ENCODE measurements around the gene TGDS.
A peak's percentile ranks its signal among the peaks of the same experiment; 100 is the strongest.

The TGDS gene

DNA sequence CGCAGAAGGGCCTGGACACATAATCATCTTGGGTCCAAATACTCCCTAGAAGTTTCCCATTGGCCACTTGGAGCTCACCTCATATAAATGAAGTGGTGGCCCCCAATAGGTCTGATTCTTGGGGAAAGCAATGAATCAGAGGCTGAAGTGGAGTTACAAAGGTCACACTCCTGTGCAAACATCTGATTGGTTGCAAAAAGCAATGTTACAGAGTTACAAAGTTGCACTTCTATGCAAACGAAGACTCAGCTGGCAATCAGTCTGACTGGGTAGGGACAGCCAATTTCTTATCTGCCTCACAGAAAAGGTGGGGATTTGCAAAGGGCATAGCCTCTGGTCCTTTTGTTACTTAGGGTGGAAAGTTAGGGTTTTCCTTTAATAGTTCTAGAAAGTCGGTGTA, 3.9 kb upstream of the TGDS start:
- no peak for DNase-seq

DNA sequence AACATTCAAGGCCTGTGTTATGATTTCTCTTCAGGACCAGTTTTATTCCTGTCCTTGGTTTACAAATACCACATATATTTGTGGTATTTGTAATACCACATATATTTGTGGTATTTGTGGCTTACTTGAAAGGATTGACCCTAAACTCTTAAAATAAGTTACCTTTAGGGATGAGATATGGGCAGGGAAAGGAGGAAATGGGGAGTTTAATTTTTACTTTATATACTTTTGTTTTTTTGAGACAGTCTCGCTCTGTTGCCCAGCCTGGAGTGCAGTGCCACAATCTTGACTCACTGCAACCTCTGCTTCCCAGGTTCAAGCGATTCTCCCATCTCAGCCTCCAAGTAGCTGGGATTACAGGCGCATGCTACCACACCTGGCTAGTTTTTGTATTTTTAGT, 2.3 kb upstream of the TGDS start:
- no peak for DNase-seq

DNA sequence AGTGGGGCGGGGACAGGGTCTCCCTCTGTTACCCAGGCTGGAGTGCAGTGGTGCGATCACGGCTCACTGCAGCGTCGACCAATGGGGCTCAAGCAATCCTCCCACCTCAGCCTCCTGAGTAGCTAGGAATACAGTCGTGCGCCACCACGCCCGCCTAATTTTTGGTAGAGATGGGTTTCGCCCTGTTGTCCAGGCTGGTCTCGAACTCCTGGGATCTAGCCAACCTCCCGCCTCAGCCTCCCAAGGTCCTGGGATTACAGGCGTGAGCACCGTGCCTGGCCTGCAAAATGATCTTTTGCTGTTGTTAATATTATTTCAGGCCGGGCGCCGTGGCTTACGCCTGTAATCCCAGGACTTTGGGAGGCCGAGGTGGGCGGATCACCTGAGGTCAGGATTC, 621 bp upstream of the TGDS start:
- no peak for DNase-seq

DNA sequence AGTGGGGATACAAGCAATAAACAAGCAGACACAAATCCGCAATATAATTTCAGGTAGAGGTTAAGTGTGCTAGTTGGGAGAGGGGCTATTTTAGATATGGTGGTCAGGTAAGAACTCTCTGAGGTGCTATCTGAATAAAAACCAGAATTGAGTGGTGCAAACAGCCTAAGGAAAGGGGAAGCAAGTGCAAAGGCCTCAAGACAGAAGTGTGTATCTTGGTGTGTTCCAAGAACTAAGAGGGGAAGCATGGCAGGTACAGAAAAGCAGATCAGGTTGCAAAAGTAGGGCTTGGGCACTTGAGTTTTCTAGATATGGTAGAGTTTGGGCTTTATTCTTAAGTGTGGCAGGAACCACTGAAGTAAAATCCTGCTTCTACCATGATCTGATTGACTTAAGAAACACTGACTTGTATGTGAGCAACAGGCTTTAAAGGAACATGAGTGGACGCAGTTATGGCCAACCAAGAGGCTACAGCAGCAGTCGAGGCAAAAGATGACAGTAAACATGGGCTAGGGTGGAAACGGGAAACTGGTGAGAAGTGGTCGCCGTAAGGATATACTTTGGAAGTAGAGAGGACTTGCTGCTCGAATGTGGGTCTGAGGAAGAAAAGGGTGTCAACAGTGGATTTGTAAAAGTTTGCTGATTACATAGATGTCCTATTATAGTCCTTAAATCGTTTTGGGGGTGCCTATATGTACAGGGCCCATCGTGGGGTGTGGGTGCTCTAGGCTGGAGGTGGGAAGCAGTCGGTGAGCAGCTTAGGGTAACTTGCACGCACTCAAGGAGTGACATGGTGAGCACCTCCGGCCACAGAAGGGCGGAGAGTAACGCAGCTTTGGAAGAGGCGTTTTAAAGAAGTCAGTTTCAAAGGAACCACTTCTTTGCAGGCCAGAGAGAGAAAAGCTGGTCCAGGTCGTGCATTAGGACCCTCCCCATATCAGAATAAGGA, 677 bp downstream of the TGDS start:
- peak in 2 of 5 donors; percentile 12 to 54 for DNase-seq

DNA sequence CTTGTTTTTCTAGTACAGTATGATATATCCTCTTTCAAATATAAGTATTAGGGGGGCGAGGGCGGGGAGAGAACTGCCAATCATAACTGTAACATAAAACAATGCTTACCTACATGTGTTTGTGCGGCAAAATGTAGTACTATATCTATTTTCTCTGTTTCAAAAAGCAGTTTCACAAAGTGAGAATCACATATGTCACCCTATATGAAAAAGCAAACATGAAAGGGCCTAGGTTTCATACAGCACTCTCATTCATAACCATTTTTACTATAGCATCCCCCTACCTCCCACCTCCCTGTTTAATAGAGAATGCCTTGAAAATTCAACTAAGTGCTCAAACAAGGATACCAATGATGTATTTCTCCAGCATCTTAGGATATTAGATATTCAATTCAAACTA, 5.2 kb downstream of the TGDS start:
- no peak for DNase-seq

DNA sequence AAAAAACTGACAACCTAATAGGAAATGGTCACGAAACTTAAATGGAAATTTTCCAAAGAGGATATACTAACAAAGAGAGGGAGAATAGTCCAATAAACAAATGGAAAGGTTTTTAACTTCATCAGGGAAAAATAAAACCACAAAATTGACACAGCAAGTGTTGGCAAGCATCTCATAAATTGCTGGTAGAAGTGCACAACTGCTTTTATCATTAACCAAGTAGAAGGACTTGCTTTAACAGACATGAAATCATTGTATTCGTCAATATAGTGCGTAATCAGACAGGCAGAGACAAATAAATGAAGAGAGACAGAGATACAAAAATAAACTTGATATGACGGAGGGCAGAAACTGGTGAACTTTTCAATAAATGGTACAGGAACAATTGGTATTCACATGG, 7.4 kb downstream of the TGDS start:
- DNase-seq: no peak

DNA sequence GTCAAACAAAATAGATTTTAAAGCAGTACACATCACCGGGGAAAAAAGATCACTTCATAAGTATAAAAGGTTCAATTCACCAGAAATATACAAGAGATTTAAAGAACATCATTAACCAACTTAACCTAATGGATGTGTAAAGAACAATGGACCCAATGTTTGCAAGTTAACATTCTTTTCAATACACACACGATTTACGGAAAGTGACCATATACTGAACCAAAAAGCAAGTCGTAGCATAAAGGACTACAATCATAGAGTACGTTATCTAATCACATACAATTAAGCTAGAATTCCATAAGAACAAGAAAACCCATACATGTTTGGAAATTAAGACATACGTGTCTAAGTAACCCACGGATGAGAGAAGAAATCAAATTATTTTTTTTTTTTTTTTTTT, 9.6 kb downstream of the TGDS start:
- no peak for DNase-seq

DNA sequence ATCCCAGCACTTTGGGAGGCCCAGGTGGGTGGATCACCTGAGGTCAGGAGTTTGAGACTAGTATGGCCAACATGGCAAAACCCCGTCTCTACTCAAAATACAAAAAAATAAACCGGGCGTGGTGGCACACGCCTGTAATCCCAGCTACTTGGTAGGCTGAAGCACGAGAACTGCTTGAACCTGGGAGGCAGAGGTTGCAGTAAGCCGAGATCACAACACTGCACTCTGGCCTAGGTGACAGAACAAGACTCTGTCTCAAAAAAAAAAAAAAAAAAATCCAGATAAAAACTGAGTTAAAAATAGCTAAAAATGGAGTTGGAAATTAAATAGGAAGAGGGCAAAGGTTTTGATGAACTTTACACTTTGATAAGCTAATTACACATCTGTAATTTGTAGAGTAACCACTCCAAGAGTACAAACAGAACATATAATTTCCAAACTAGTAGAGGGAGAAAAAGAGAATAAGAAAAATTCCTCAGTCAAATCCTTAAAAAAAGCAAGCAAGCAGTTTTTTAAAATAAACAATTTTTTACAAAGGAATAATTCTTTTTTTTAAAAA, 10.3 kb downstream of the TGDS start:
- DNase-seq: no peak

DNA sequence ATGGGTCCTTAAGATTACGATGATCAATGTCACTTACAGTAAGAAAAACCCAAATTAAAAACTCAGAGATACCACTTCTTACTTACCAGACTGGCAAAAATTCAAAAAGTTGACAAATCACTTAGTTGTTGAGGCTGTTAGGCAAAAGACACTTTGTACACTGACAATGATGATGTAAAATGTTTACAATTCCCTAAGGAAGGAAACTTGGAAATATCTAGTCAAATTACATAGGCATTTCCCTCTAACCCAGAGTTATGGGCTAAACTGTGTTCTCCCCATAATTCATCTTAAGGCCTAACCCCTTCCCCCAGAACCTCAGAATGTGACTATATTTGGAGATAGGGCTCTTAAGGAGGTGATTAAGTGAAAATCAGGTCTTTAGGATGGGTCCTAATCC, 12.0 kb downstream of the TGDS start:
- no peak for DNase-seq

DNA sequence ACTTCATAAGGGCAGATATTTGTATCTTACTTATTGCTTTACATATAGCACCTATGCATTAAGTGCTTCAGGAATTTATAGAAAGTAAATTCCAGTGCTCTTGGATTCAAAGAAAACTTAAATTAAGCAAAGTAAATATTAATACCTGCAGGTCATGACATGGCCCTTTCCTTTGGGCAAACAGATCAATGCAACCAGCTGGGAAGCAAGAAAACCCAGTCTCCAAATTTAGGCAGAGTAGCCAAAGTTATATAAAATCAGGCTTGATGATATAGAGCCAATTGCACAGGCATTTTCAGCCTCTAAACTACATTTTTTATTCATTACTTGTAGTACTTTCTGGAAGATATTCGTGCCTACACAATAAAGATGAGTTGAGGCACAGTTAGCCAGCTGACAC, 16.9 kb downstream of the TGDS start:
- no peak for DNase-seq

DNA sequence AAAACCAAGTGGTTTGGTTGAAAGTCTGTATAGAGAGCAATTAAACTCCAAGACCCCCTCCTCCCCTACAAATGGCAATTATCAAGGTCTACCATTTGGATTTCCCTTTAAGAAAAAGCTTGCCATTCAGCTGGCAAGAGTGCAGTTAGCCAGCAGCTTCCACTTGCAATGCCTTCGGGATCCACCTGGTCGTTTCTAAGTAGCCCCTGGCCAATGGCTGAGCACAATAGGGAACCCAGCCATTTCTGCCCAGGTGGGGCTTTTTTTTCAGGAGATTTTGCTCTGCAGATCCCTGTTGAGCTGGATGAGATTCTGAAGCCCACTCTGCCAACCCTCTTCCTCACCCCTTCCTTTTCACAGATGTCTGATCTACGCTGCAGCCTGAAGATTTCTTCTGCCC, 26.3 kb downstream of the TGDS start:
- no peak for DNase-seq

DNA sequence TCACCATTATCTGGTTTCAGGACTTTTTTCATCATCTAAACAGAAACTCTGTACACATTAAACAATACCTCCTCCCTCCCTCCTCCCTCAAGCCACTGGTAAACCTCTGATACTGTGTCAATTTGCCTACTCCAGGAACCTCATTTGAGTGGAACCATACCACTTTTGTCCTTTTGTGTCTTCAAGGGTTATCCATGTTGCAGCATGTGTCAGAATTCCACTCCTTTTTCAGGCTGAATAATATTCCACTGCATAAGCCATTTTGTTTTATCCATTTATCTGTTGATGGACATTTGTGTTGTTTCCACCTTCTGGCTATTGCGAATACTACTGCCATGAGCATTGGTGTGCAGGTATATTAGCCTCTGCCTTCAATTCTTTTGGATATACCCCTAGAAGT, 27.5 kb downstream of the TGDS start:
- no peak for DNase-seq

DNA sequence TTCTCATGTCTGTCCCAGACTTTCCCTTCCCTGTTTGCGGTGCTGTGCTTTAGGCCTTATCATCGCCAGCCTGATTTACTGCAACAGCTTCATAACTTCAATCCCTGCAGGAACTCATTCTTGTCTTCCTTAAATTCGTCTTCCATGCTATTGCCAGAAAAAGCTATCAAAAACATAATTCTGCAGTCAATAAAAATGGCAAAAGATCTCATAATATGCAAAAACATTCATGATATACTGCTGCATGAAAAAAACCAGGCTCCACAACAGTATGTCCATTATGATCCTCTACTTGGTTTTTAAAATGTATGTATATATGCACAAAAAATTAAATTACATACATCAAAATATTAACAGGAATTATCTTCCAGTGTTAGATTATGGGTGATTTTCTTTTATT, 28.4 kb downstream of the TGDS start:
- no peak for DNase-seq

DNA sequence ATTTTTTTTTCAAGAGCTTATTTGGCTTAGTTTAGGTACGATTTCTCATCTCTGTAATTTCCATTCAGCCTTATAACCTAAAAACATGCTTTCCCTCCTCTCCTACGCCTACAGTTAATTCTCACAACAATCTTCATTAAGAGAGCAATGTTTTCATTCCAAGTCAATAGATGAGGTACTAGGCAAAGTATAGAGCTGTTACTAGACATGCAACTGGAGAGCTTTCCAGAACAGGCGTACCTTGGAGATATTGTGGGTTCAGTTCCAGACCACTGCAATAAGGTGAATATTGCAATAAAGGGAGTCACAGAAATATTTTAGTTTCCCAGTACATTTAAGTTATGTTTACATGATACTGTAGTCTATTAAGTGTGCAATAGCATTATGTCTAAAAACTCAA, 34.8 kb downstream of the TGDS start:
- DNase-seq: no peak

DNA sequence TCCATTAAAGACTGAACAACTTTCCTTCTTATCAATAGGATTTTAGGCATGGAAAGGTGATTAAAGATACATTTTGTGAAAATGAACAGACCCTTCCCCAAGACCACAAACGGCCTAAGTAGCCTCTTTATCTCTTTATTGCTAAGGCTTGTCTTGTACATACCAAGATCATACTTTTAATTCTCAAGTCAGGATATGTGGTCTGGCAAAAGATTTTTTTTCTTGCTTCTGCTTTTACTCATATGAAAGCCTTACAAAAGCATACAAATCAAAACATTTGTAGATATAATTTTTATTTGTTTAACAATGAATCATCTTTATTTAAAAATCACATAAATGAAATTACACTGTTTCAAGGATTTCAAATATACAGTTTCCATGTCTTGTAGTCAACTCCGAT, 35.8 kb downstream of the TGDS start:
- no peak for DNase-seq

DNA sequence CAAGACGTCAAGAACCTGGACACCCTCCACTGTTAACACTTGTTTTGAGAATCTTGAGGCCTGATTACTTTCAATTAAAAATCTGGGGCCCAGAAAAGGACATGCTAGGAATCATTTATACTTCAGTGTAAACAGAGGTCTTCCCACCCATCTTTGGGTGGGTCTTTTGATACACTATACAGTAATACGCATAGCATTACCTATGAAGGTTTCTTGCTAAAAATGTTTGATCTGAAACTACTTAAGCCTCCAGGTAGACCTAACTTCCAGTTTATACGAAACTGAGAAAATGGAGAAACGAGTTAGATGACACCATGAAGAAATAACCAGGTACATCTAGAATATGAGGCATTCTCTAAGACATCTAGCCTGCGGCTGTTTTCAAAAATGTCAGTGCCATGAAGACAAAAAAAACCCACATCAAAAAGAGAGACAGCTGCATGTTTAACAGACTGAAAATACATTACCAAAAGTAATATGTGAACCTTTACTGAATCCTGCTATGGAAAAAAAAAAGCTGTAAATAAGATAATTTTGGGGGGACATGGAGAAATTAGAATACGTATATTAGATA, 36.6 kb downstream of the TGDS start:
- no peak for DNase-seq

DNA sequence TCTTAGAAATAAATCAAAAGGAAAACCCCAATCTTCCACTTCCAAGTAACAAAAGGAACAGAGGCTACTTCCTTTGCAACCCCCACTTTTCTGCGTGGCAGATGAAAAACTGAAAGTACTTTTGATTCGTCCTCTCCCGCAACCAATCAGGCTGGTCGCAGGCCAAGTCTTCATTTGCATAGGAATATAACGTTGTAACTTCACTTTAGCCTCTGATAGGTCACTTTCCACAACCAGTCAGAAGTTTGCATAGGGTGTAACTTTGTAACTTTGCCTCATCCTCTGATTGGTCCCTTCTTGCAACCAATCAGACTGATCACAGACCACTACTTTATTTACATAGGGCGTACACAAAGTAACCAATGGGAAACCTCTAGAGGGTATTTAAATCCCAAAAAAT, 37.2 kb downstream of the TGDS start:
- peak in 1 of 5 donors; percentile 51 for DNase-seq

DNA sequence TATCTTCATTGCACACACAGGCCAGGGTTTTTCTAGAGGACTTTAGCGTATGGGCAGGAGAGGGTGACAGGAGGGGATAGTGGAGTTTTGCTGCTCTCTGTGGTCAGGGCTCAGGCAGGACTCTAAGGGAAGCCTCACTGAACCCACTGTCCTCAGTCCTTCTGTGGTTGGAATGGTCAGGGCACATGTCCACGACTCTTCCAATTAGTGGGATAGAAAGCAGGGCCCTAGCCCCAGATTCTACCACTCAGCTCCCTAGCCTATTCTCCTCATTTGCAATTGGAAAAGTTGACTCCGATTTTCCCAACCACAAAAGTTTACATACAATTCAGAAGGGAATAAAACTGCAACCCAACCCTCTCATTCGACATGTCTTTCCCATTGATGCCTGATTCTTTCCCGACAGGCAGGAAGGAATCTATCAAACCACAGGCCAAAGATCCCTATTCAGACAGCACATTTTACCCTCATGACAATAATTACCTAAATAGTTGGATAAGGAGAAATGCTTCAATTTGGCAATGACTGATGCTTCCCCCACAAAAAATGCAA, 38.2 kb downstream of the TGDS start:
- no peak for DNase-seq

DNA sequence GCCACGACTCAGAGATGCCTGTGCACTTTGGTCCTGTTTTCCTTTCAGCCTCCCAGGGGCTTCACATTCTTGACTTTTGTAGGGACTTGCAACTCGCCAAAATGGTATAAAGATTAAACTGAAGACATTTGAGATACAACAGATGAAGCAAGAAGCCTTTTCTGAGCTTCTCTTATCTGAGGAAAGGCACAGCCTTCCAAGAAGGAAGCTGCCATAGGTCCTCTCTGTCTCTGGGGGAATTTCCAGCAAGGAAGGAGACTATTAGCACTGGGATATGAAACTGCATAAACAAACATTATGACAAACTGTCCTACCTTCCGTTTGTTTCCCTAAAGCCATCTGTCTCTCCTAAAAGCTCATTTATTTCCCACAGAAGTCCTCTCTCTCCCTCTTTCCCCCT, 39.3 kb downstream of the TGDS start:
- no peak for DNase-seq

DNA sequence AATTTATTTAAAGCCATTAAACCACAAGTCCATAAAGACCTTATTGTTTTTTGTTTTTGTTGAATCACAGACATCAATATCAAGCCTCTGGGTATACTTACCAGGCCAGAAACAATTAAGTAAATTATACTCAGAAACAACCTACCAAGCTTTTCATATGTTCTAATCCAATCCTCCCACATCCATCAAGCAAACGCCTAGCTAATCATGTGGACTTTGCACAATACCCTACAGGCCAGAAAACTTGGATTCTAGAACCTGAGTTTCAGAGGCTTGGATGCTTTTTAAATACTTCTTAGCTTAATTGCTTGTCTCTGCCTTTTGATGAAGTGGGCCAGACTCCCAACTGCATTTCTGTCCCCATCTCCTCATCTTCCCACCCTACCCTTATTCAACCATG, 39.9 kb downstream of the TGDS start:
- no peak for DNase-seq

DNA sequence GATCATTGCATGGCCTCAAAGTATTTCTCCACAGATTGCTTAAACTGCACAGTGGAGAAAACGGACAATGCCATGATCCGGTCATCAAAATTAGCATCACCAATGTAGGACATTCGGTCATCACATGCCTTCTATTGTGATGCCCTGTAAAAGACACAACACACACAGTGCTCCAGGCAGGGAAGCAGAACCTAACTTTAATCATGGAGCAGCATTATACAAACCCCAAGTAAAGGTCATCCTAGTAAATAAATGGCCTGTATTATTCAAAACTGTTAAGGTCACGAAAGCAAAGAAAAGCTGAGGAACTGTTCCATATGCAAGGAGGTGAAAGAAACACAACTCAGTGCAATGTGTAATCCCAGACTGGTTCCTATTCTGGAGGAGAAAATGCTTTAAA, 42.2 kb downstream of the TGDS start:
- DNase-seq: no peak

DNA sequence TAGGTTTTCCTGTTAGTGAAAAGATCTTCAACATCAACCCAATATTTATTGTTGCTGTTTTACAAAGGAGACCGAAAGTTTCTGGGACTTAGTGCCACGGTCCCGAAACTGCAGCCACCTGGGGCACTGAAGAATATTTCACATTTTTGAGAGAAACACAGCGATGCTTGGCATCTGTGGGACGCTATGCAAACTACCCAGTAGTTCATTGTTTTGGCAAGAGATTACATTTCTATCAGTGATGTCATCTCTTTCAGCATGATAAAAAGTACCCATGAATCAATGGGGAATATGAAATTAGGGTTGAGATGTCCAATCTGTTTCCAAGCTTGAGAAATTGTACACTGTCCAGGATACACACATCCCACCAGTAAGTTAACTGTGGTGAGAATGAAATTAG, 43.9 kb downstream of the TGDS start:
- no peak for DNase-seq

DNA sequence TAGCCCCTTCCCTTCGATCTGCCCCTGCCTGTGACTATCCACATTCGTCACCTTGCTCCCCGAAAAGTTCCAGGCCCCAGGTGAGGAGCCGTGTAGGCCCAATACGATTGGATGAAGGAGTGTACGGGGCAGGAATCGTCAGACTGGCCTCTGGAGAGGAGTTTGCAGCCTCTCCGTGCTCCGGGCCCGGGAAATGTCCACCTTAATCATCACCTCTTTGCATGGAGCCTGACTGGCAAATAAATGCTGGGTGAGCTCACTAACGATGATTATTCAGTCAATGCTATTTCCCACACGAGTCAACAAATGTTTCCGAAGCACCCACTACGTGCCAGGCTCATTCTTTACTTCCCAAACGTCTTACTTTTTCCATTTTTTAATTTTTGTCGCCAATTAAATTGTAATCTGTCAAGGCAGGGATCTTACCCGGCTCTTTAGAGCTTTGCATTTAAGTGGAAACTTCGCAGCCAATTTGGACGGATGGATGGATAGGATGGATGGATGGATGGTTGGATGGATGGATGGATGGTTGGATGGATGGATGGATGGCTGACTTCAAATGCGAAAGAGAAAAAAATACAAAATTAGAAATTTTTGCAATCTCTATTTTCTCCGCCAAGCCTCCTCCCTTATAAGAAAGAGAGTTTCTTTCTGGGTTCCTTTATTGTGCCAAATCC, 45.8 kb downstream of the TGDS start:
- DNase-seq: peak in 1 of 5 donors; percentile 3

All from T-helper 1 cell (primary cell).